Measurements from ENCODE around the gene TRMT61B. TPM values are rescaled to one million over a fixed set of nuclear protein-coding genes. Genes with fewer than 3 reads are reported as not detected.
A peak's percentile ranks its signal among the peaks of the same experiment; 100 is the strongest.

TRMT61B gene
- total RNA-seq, result 12.5 and 13.9 TPM in 2 replicates

- TF ChIP-seq CTCF (IDR thresholded peaks at IDR 0.05; ENCODE audit: insufficient read depth, low read depth, low read length), result no peak
- peak; percentile 95 for DNase-seq (ENCODE audit: low read depth)
- H3K4me3 ChIP-seq (ENCODE audit: low read depth, low read length), result peak within 1 kb of the TSS; percentile 99
Measured at GRCh38 chr2:28870146-28870891, at the start of gene TRMT61B. Gene TRMT61B, minus strand, starts transcription at chr2:28870309. Its CDS starts 32 bp downstream, at chr2:28870277.

GRCh38 chr2:28915939-28916338 is 45.8 kb upstream of the TRMT61B start:
- DNase-seq (ENCODE audit: low read depth), result peak; percentile 73
- no peak overlapping the region for H3K4me3 ChIP-seq (ENCODE audit: low read depth, low read length)
- no peak for TF ChIP-seq CTCF (IDR thresholded peaks at IDR 0.05; ENCODE audit: insufficient read depth, low read depth, low read length)

GRCh38 chr2:28909655-28910353 is 39.7 kb upstream of the TRMT61B start:
- DNase-seq (ENCODE audit: low read depth), result no peak
- no peak for TF ChIP-seq CTCF (IDR thresholded peaks at IDR 0.05; ENCODE audit: insufficient read depth, low read depth, low read length)
- H3K4me3 ChIP-seq (ENCODE audit: low read depth, low read length), result no peak overlapping the region

GRCh38 chr2:28908172-28908571 is 38.1 kb upstream of the TRMT61B start:
- TF ChIP-seq CTCF (IDR thresholded peaks at IDR 0.05; ENCODE audit: insufficient read depth, low read depth, low read length), result no peak
- no peak for DNase-seq (ENCODE audit: low read depth)

GRCh38 chr2:28906821-28907220 is 36.7 kb upstream of the TRMT61B start:
- no peak for TF ChIP-seq CTCF (IDR thresholded peaks at IDR 0.05; ENCODE audit: insufficient read depth, low read depth, low read length)
- no peak for DNase-seq (ENCODE audit: low read depth)
- no peak overlapping the region for H3K4me3 ChIP-seq (ENCODE audit: low read depth, low read length)

More at GRCh38 chr2:28908172-28908571, 38.1 kb upstream of the TRMT61B start:
- no peak overlapping the region for H3K4me3 ChIP-seq (ENCODE audit: low read depth, low read length)

- no peak for TF ChIP-seq CTCF (IDR thresholded peaks at IDR 0.05; ENCODE audit: insufficient read depth, low read depth, low read length)
- DNase-seq (ENCODE audit: low read depth), result no peak
Measured at GRCh38 chr2:28906376-28906775, 36.3 kb upstream of the TRMT61B start.

More at GRCh38 chr2:28906376-28906775, 36.3 kb upstream of the TRMT61B start:
- no peak overlapping the region for H3K4me3 ChIP-seq (ENCODE audit: low read depth, low read length)

All from fibroblast of villous mesenchyme (primary cell).